ENCODE measurements around the gene HS1BP3.

DNA sequence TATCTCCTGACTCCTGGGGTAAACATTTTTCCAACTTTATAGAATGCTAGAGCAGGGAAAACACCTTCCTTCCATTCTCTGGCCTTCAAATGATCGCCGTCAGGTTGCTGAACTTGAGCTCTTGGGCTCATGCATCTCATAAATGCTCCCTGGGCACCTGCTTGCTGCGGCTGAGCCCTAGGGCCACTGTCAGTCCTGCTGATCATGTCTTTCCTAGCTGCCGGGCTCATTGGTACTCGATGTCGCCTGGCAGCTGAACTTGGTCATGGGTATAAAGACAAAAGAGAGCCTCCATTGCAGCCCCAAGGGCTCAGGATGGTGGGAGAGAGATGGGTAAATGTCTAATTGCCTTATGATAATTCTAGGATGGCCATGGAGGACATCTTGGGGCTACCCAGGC, 80.6 kb downstream of the HS1BP3 start:
- TF ChIP-seq CTCF (IDR thresholded peaks at IDR 0.05 in 8 of 11, conservative IDR thresholded peaks at IDR 0.05 in 3 of 11), result no peak
- no peak for TF ChIP-seq POLR2A (IDR thresholded peaks at IDR 0.05)

Measured in spleen (tissue), 7 donors.